ENCODE data around the gene TPCN1. TPM values are rescaled to one million over a fixed set of nuclear protein-coding genes. Genes with fewer than 3 reads are reported as not detected.

TPCN1 gene
- total and polyA plus RNA-seq, 2 experiments from 2014 or later, result 14.4 to 16.2 TPM

DNA sequence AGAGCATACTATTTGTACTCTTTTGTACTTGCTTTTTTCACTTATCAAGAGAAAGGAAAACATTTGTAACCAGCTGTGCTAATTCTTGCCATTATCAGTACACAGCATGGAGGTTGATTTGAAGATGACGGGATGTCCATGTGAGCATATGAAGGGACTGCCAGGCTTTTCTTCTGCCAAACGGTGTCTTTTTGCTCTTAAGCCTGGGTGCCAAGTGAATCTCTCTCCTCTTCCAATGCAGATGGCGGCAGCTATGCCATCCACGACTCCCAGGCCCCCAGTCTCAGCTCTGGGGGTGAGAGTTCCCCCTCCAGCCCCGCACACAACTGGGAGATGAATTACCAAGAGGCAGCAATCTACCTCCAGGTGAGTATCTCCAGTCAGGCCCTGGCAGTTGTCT, 38.9 kb downstream of the TPCN1 start:
- Histone ChIP-seq H4K20me1 (replicated peaks; ENCODE audit: insufficient read depth) (no peaks in the 10 kb centered on the region), H3K4me3 (no peak overlapping the region), H3K4me1 (ENCODE audit: insufficient read depth) (no peaks in the 10 kb centered on the region; the same call in none of the 2 replicates), H3K27me3 (ENCODE audit: insufficient read depth) (no peaks in the 10 kb centered on the region), H3K79me2 (replicated peaks; ENCODE audit: insufficient read depth) (no peaks in the 10 kb centered on the region), H3F3A (replicated peaks; ENCODE audit: low read depth) (0 out of 2 replicates have a peak, but pooled peaks cover 4% of the 10 kb centered on the region), H3K4me2 (no peak overlapping the region), H3K9me2 (ENCODE audit: insufficient read depth) (no peaks in the 10 kb centered on the region), H3K36me3 (ENCODE audit: insufficient read depth) (no peaks in the 10 kb centered on the region), H3K27ac (ENCODE audit: low read depth) (no peak overlapping the region), H2AFZ (no peak overlapping the region)
- ATAC-seq (no peak), DNase-seq (ENCODE audit: low spot score) (no peak)
- no peak for TF ChIP-seq EZH2 (IDR thresholded peaks at IDR 0.05; ENCODE audit: low read depth, unreplicated experiment)
- no peak for TF ChIP-seq POLR2AphosphoS5 (IDR thresholded peaks at IDR 0.05; ENCODE audit: low read depth)
- no peak for TF ChIP-seq ZNF114 (CRISPR knock-in tag; IDR thresholded peaks at IDR 0.05)
- no peak for TF ChIP-seq ZNF331 (CRISPR knock-in tag; IDR thresholded peaks at IDR 0.05; ENCODE audit: low read depth)
- Mint-ChIP-seq H3K4me1 (peaks cover 21% of the 10 kb centered on the region), H3K4me3 (no peak overlapping the region; the same call in 2 of the 3 replicates), H3K9me3 (no peaks in the 10 kb centered on the region), H3K27ac (no peak overlapping the region; the same call in 1 of the 2 replicates), H3K27me3 (ENCODE audit: insufficient read depth, low read depth, poor library complexity) (peaks cover 5% of the 10 kb centered on the region), H3K36me3 (ENCODE audit: low read depth) (0 out of 3 replicates have a peak, but pooled peaks cover 3% of the 10 kb centered on the region)

DNA sequence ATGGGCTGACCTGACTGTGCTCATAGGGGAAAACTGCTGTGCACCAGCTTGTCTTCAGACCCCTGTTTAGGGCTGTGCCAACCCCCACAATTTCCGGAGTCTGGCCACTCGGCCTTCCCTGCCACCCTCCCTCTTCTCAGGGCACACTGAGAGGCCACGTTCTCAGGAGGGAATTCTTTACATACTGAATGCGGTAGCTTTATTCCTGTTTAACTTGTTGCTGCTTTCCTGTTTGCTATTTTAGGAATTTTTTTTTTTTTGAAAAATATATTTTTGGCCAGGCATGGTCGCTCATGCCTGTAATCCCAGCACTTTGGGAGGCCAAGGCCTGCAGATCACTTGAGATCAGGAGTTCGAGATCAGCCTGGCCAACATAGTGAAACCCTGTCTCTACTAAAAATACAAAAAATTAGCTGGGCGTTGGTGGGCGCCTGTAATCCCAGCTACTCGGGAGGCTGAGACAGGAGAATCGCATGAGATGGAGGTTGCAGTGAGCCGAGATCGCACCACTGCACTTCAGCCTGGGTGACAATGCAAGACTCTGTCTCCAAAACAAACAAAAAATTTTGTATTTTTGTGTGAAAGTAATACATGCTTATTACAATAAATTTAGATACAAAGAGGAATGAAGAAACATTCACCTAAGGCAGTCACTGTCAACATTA, 39.5 kb downstream of the TPCN1 start:
- Histone ChIP-seq H3K27ac (ENCODE audit: low read depth) (no peak overlapping the region), H3K27me3 (ENCODE audit: insufficient read depth) (no peaks in the 10 kb centered on the region), H3K36me3 (ENCODE audit: insufficient read depth) (no peaks in the 10 kb centered on the region), H3F3A (replicated peaks; ENCODE audit: low read depth) (0 out of 2 replicates have a peak, but pooled peaks cover 4% of the 10 kb centered on the region), H3K4me2 (no peak overlapping the region), H3K79me2 (replicated peaks; ENCODE audit: insufficient read depth) (no peaks in the 10 kb centered on the region), H2AFZ (no peak overlapping the region), H3K4me3 (no peak overlapping the region), H3K4me1 (ENCODE audit: insufficient read depth) (no peaks in the 10 kb centered on the region; the same call in none of the 2 replicates), H3K9me2 (ENCODE audit: insufficient read depth) (no peaks in the 10 kb centered on the region), H4K20me1 (replicated peaks; ENCODE audit: insufficient read depth) (no peaks in the 10 kb centered on the region)
- Mint-ChIP-seq H3K27ac (no peak overlapping the region; the same call in 1 of the 2 replicates), H3K9me3 (no peaks in the 10 kb centered on the region), H3K4me1 (peaks cover 21% of the 10 kb centered on the region), H3K4me3 (no peak overlapping the region), H3K36me3 (ENCODE audit: low read depth) (0 out of 3 replicates have a peak, but pooled peaks cover 3% of the 10 kb centered on the region), H3K27me3 (ENCODE audit: insufficient read depth, low read depth, poor library complexity) (peaks cover 5% of the 10 kb centered on the region)
- ATAC-seq (no peak), DNase-seq (ENCODE audit: low spot score) (no peak)
- TF ChIP-seq, protein P1, sequence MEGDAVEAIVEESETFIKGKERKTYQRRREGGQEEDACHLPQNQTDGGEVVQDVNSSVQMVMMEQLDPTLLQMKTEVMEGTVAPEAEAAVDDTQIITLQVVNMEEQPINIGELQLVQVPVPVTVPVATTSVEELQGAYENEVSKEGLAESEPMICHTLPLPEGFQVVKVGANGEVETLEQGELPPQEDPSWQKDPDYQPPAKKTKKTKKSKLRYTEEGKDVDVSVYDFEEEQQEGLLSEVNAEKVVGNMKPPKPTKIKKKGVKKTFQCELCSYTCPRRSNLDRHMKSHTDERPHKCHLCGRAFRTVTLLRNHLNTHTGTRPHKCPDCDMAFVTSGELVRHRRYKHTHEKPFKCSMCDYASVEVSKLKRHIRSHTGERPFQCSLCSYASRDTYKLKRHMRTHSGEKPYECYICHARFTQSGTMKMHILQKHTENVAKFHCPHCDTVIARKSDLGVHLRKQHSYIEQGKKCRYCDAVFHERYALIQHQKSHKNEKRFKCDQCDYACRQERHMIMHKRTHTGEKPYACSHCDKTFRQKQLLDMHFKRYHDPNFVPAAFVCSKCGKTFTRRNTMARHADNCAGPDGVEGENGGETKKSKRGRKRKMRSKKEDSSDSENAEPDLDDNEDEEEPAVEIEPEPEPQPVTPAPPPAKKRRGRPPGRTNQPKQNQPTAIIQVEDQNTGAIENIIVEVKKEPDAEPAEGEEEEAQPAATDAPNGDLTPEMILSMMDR (conservative IDR thresholded peaks at IDR 0.05; ENCODE audit: low read depth in 2 of 2), result no peak
- TF ChIP-seq, protein P2, sequence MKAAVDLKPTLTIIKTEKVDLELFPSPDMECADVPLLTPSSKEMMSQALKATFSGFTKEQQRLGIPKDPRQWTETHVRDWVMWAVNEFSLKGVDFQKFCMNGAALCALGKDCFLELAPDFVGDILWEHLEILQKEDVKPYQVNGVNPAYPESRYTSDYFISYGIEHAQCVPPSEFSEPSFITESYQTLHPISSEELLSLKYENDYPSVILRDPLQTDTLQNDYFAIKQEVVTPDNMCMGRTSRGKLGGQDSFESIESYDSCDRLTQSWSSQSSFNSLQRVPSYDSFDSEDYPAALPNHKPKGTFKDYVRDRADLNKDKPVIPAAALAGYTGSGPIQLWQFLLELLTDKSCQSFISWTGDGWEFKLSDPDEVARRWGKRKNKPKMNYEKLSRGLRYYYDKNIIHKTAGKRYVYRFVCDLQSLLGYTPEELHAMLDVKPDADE (IDR thresholded peaks at IDR 0.05), result no peak
- no peak for TF ChIP-seq CREB1 (CRISPR knock-in tag; IDR thresholded peaks at IDR 0.05; ENCODE audit: low read depth)
- no peak for TF ChIP-seq JUNB (IDR thresholded peaks at IDR 0.05; ENCODE audit: unreplicated experiment)
- no peak for TF ChIP-seq EZH2 (IDR thresholded peaks at IDR 0.05; ENCODE audit: low read depth, unreplicated experiment)
- no peak for TF ChIP-seq ZNF331 (CRISPR knock-in tag; IDR thresholded peaks at IDR 0.05; ENCODE audit: low read depth)
- TF ChIP-seq, protein P3, sequence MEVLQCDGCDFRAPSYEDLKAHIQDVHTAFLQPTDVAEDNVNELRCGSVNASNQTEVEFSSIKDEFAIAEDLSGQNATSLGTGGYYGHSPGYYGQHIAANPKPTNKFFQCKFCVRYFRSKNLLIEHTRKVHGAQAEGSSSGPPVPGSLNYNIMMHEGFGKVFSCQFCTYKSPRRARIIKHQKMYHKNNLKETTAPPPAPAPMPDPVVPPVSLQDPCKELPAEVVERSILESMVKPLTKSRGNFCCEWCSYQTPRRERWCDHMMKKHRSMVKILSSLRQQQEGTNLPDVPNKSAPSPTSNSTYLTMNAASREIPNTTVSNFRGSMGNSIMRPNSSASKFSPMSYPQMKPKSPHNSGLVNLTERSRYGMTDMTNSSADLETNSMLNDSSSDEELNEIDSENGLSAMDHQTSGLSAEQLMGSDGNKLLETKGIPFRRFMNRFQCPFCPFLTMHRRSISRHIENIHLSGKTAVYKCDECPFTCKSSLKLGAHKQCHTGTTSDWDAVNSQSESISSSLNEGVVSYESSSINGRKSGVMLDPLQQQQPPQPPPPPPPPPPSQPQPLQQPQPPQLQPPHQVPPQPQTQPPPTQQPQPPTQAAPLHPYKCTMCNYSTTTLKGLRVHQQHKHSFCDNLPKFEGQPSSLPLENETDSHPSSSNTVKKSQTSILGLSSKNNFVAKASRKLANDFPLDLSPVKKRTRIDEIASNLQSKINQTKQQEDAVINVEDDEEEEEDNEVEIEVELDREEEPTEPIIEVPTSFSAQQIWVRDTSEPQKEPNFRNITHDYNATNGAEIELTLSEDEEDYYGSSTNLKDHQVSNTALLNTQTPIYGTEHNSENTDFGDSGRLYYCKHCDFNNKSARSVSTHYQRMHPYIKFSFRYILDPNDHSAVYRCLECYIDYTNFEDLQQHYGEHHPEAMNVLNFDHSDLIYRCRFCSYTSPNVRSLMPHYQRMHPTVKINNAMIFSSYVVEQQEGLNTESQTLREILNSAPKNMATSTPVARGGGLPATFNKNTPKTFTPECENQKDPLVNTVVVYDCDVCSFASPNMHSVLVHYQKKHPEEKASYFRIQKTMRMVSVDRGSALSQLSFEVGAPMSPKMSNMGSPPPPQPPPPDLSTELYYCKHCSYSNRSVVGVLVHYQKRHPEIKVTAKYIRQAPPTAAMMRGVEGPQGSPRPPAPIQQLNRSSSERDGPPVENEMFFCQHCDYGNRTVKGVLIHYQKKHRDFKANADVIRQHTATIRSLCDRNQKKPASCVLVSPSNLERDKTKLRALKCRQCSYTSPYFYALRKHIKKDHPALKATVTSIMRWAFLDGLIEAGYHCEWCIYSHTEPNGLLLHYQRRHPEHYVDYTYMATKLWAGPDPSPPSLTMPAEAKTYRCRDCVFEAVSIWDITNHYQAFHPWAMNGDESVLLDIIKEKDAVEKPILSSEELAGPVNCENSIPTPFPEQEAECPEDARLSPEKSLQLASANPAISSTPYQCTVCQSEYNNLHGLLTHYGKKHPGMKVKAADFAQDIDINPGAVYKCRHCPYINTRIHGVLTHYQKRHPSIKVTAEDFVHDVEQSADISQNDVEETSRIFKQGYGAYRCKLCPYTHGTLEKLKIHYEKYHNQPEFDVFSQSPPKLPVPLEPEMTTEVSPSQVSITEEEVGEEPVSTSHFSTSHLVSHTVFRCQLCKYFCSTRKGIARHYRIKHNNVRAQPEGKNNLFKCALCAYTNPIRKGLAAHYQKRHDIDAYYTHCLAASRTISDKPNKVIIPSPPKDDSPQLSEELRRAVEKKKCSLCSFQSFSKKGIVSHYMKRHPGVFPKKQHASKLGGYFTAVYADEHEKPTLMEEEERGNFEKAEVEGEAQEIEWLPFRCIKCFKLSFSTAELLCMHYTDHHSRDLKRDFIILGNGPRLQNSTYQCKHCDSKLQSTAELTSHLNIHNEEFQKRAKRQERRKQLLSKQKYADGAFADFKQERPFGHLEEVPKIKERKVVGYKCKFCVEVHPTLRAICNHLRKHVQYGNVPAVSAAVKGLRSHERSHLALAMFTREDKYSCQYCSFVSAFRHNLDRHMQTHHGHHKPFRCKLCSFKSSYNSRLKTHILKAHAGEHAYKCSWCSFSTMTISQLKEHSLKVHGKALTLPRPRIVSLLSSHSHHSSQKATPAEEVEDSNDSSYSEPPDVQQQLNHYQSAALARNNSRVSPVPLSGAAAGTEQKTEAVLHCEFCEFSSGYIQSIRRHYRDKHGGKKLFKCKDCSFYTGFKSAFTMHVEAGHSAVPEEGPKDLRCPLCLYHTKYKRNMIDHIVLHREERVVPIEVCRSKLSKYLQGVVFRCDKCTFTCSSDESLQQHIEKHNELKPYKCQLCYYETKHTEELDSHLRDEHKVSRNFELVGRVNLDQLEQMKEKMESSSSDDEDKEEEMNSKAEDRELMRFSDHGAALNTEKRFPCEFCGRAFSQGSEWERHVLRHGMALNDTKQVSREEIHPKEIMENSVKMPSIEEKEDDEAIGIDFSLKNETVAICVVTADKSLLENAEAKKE (CRISPR knock-in tag; IDR thresholded peaks at IDR 0.05), result no peak
